Thyroid gland (tissue), 4 donors: Measurements from ENCODE around the gene LSP1. TPM values are rescaled to one million over a fixed set of nuclear protein-coding genes. Genes with fewer than 3 reads are reported as not detected.

Experiments used
- DNase-seq, 2 donors: peaks; one replicate each; pipeline ENCODE4 v3.0.0-alpha.2; 2019
- H3K27ac ChIP-seq, 3 donors: fragments of 200-600 bp; sonication (generic); 1 replicate in 2 of 3; 2 replicates in 1 of 3; pipeline ENCODE4 v1.5.1; 2016 to 2019; ENCODE audit warnings: mild to moderate bottlenecking in 1 of 3, moderate library complexity in 1 of 3
- H3K27me3 ChIP-seq: fragments of 200-600 bp; sonication (generic); one replicate; pipeline ENCODE4 v1.5.1; 2019
- H3K36me3 ChIP-seq, 2 donors: fragments of 200-600 bp; sonication (generic); one replicate each; pipeline ENCODE4 v1.5.1; 2016 to 2019
- H3K4me1 ChIP-seq, 2 donors: fragments of 200-600 bp; sonication (generic); one replicate each; pipeline ENCODE4 v1.5.1; 2017 to 2019
- H3K4me3 ChIP-seq, 3 donors: fragments of 200-600 bp; sonication (generic); replicated peaks in 1 of 3; 1 replicate in 2 of 3; 2 replicates in 1 of 3; pipeline ENCODE4 v1.5.1; 2016; ENCODE audit warnings: mild to moderate bottlenecking in 1 of 3
- H3K9me3 ChIP-seq: fragments of 200-600 bp; sonication (generic); one replicate; pipeline ENCODE4 v1.5.1; 2017
- CTCF ChIP-seq, 6 experiments: fragments of 200-600 bp in 3 of 6; fragments of 450-650 bp in 3 of 6; sonication (generic) in 3 of 6; IDR thresholded peaks; one replicate each; pipeline ENCODE4 v1.5.1; 2016 to 2019; ENCODE audit warnings: antibody characterized with exemption in 6 of 6, mild to moderate bottlenecking in 2 of 6, inconsistent platforms in 1 of 6, moderate library complexity in 1 of 6
- POLR2A ChIP-seq, 2 donors: fragments of 450-650 bp; IDR thresholded peaks; one replicate each; pipeline ENCODE4 v1.6.1; 2017; ENCODE audit warnings: antibody characterized with exemption in 2 of 2, mild to moderate bottlenecking in 2 of 2, moderate library complexity in 1 of 2
- WGBS, 2 donors: methylation state at CpG; one replicate each; pipeline ENCODE4 v1.1.5; 2017; 5-methylcytosine and 5-hydroxymethylcytosine counted together
- intact Hi-C: fragments of 100-400 bp; cut with DNase I; formaldehyde crosslinking; loops from one replicate; pipeline ENCODE4 v1.15.1; 2023
- total RNA-seq, 4 donors: library from RNA; depleted of rRNA; stranded (reverse); fragments of >200 nt; gene quantifications; one replicate each; pipeline ENCODE4 v1.2.3, GENCODE V29; 2016

LSP1 gene
- total RNA-seq, 4 donors from 2014 or later, result 6.7 to 26.1 (median 10.5) TPM

DNA sequence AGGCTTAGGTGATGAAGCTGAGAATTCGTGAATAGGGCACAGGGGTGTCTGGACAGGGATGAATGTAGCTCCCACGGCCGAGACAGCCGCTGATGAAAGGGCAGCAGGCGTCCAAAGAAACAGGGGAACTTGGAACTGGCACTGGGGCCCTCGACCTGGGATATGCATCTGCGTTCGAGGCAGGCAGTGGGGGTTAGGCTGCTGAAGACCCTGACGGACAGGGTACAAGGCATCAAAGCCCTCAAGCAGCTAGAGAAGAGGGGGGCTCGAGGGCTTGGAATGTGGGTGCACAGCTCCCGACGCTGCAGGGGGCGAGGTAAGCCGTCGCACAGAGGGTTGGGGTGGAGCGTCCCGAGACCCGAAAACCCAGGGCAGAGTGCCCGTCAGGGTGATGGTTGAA, 25.0 kb upstream of the LSP1 start:
- H3K4me3 ChIP-seq, result no peak overlapping the region
- intact Hi-C loops, result no loop called here
- no peaks in the 10 kb centered on the region for H3K36me3 ChIP-seq
- DNase-seq, result no peak
- no peak for TF ChIP-seq CTCF (IDR thresholded peaks at IDR 0.05)
- no peak for TF ChIP-seq POLR2A (IDR thresholded peaks at IDR 0.05)
- H3K9me3 ChIP-seq, result no peaks in the 10 kb centered on the region
- 81 to 82% methylated on average over 18 to 19 of the region's 19 CpGs for WGBS, 2 donors
- no peaks in the 10 kb centered on the region for H3K27me3 ChIP-seq
- no peak overlapping the region for H3K27ac ChIP-seq
- peaks cover 0 to 18% of the 10 kb centered on the region in 2 donors for H3K4me1 ChIP-seq

- intact Hi-C loops, result no loop called here
- Histone ChIP-seq H3K27ac (no peak overlapping the region), H3K27me3 (no peaks in the 10 kb centered on the region), H3K4me1 (peaks cover 0 to 18% of the 10 kb centered on the region in 2 donors), H3K9me3 (no peaks in the 10 kb centered on the region), H3K36me3 (no peaks in the 10 kb centered on the region), H3K4me3 (no peak overlapping the region)
- no peak for DNase-seq
- TF ChIP-seq POLR2A (IDR thresholded peaks at IDR 0.05) (no peak), CTCF (IDR thresholded peaks at IDR 0.05) (no peak)
- 74 to 83% methylated on average over 5 to 12 of the region's 12 CpGs for WGBS, 2 donors
These were observed 24.3 kb upstream of the LSP1 start for GRCh38 chr11:1828542-1828941.

GRCh38 chr11:1829039-1829820, 23.7 kb upstream of the LSP1 start:
- no peak for DNase-seq
- H3K27ac ChIP-seq, result no peak overlapping the region
- WGBS, 2 donors, result 62 to 69% methylated on average over 6 to 9 of the region's 11 CpGs
- peaks cover 0 to 18% of the 10 kb centered on the region in 2 donors for H3K4me1 ChIP-seq
- H3K27me3 ChIP-seq, result no peaks in the 10 kb centered on the region
- TF ChIP-seq POLR2A (IDR thresholded peaks at IDR 0.05) (no peak), CTCF (IDR thresholded peaks at IDR 0.05) (no peak)
- intact Hi-C loops, result no loop called here
- H3K36me3 ChIP-seq, result no peaks in the 10 kb centered on the region
- no peak overlapping the region for H3K4me3 ChIP-seq
- H3K9me3 ChIP-seq, result no peaks in the 10 kb centered on the region

GRCh38 chr11:1830004-1830321, 22.9 kb upstream of the LSP1 start:
- Histone ChIP-seq H3K27me3 (no peaks in the 10 kb centered on the region), H3K9me3 (no peaks in the 10 kb centered on the region), H3K4me1 (peaks cover 0 to 24% of the 10 kb centered on the region in 2 donors), H3K27ac (no peak overlapping the region), H3K4me3 (no peak overlapping the region), H3K36me3 (no peaks in the 10 kb centered on the region)
- no peak for TF ChIP-seq POLR2A (IDR thresholded peaks at IDR 0.05)
- no peak for DNase-seq
- WGBS, 2 donors, result 65 to 67% methylated on average over 1 to 6 of the region's 6 CpGs
- intact Hi-C loops, result loop anchor here (5.0 to 10.0 kb wide), 2 partner anchors 178 to 325 kb away; no protein-coding TSS in a partner anchor

- Histone ChIP-seq H3K4me1 (peaks cover 0 to 24% of the 10 kb centered on the region in 2 donors), H3K36me3 (no peaks in the 10 kb centered on the region), H3K4me3 (no peak overlapping the region), H3K9me3 (no peaks in the 10 kb centered on the region), H3K27me3 (no peaks in the 10 kb centered on the region), H3K27ac (no peak overlapping the region)
- WGBS, 2 donors, result 50 to 68% methylated on average over 17 to 22 of the region's 33 CpGs
- no peak for TF ChIP-seq CTCF (IDR thresholded peaks at IDR 0.05)
- TF ChIP-seq POLR2A (IDR thresholded peaks at IDR 0.05), result no peak
- DNase-seq, result no peak
- intact Hi-C loops, result loop anchor here (5.0 to 10.0 kb wide), 2 partner anchors 178 to 324 kb away; no protein-coding TSS in a partner anchor
These were observed 22.3 kb upstream of the LSP1 start for GRCh38 chr11:1830322-1831223.
